PC-9 (cell line): ENCODE measurements around the gene SNX18.
"Not testable (repeated sequence)": the region's sequence is repeated elsewhere in the genome, so short reads cannot be mapped to it uniquely, and the experiment has no call there.

Experiments used
- EZH2 ChIP-seq: fragments of 200-600 bp; sonication (generic); IDR thresholded peaks from 2 replicates; pipeline ENCODE4 v1.8.0; 2017; ENCODE audit warnings: antibody characterized with exemption, low read depth
- TF ChIP-seq, protein P1 (sequence below): fragments of 200-600 bp; sonication (generic); conservative IDR thresholded peaks from 2 replicates; pipeline ENCODE4 v1.6.1; 2017; ENCODE audit warnings: mixed run types, antibody characterized with exemption, mild to moderate bottlenecking, moderate library complexity

GRCh38 chr5:54536375-54536774 is 18.8 kb downstream of the SNX18 start:
- TF ChIP-seq, protein P1, sequence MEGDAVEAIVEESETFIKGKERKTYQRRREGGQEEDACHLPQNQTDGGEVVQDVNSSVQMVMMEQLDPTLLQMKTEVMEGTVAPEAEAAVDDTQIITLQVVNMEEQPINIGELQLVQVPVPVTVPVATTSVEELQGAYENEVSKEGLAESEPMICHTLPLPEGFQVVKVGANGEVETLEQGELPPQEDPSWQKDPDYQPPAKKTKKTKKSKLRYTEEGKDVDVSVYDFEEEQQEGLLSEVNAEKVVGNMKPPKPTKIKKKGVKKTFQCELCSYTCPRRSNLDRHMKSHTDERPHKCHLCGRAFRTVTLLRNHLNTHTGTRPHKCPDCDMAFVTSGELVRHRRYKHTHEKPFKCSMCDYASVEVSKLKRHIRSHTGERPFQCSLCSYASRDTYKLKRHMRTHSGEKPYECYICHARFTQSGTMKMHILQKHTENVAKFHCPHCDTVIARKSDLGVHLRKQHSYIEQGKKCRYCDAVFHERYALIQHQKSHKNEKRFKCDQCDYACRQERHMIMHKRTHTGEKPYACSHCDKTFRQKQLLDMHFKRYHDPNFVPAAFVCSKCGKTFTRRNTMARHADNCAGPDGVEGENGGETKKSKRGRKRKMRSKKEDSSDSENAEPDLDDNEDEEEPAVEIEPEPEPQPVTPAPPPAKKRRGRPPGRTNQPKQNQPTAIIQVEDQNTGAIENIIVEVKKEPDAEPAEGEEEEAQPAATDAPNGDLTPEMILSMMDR, result not testable (repeated sequence)
- not testable (repeated sequence) for TF ChIP-seq EZH2
